Measurements from ENCODE around the gene TEX261.
"Not testable (repeated sequence)": the region's sequence is repeated elsewhere in the genome, so short reads cannot be mapped to it uniquely, and the experiment has no call there.

Gene TEX261

DNA sequence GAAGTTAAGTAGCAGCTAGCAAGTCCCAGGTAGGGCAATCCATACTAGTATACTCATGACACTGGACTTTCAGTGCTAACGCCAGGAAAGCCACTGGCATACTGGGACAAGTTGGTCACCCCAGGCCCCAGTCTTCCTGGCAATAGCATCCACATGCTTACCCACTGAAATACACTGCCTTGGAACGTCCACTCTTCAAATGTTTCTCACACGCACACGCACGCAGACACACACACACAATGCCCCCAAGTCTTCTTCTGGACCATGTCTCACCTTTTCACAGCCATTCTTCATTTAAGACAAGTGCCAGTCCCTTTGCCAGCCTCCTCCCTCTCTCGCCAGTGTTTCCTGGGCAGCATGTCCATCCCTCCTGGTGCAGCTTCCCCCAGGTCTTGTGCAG, 8.7 kb upstream of the TEX261 start:
- no peak overlapping the region for H3K4me3 ChIP-seq (ENCODE audit: low read depth, low read length)
- no peak for DNase-seq (ENCODE audit: low read depth, low spot score)
- TF ChIP-seq, protein P1, sequence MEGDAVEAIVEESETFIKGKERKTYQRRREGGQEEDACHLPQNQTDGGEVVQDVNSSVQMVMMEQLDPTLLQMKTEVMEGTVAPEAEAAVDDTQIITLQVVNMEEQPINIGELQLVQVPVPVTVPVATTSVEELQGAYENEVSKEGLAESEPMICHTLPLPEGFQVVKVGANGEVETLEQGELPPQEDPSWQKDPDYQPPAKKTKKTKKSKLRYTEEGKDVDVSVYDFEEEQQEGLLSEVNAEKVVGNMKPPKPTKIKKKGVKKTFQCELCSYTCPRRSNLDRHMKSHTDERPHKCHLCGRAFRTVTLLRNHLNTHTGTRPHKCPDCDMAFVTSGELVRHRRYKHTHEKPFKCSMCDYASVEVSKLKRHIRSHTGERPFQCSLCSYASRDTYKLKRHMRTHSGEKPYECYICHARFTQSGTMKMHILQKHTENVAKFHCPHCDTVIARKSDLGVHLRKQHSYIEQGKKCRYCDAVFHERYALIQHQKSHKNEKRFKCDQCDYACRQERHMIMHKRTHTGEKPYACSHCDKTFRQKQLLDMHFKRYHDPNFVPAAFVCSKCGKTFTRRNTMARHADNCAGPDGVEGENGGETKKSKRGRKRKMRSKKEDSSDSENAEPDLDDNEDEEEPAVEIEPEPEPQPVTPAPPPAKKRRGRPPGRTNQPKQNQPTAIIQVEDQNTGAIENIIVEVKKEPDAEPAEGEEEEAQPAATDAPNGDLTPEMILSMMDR (IDR thresholded peaks at IDR 0.05; ENCODE audit: low read depth, low read length): no peak
- in situ Hi-C loops (cut with HindIII; ENCODE audit: low sequenced_read_pairs): no loop called here

DNA sequence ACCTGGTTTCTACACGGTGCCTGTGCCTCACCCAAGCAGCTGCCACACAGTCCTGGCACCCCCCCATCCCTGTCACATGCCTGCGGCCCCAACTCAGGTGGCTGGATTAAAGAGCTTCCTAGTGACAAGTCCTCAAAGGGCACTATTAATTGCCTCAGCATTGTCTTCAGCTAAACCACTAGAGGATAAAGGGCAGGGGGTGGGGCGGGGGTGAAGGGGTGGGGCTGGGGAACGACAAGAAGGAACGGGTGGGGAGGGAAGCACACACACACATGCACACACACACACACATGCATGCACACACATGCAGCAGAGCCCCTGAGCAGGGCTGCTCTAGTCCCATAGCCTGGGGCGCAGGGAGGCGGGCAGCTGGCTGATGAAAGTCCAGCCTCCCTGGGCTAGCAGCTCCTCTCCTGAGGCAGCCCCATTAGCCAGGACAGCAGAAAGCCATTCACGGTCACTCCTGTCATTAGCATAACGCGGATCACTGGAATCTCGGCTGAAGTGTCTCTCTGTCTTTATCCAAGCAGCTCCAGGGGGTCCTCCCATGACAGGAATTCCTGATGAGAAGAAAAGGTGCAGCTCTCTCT, 7.4 kb upstream of the TEX261 start:
- no peak overlapping the region for H3K4me3 ChIP-seq (ENCODE audit: low read depth, low read length)
- in situ Hi-C loops (cut with HindIII; ENCODE audit: low sequenced_read_pairs): no loop called here
- TF ChIP-seq, protein P1 (IDR thresholded peaks at IDR 0.05; ENCODE audit: low read depth, low read length): no peak
- DNase-seq (ENCODE audit: low read depth, low spot score): no peak

DNA sequence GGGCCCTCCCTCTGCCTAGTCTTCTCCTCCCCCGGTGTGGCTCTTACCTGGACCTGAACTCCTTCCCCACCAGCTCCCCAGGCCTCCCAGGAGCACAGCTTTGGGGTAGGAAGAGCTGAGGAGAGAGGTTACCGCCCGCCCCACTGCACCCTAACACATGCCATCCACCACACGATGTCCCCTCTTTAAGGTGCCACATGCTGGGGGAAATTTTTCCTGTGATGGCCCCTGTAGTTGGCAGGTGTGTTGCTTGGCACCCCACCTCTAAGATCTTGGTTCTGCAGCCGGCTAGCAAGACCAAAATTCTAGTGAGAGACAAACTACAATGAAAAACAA, 6.9 kb upstream of the TEX261 start:
- in situ Hi-C loops (cut with HindIII; ENCODE audit: low sequenced_read_pairs): no loop called here

DNA sequence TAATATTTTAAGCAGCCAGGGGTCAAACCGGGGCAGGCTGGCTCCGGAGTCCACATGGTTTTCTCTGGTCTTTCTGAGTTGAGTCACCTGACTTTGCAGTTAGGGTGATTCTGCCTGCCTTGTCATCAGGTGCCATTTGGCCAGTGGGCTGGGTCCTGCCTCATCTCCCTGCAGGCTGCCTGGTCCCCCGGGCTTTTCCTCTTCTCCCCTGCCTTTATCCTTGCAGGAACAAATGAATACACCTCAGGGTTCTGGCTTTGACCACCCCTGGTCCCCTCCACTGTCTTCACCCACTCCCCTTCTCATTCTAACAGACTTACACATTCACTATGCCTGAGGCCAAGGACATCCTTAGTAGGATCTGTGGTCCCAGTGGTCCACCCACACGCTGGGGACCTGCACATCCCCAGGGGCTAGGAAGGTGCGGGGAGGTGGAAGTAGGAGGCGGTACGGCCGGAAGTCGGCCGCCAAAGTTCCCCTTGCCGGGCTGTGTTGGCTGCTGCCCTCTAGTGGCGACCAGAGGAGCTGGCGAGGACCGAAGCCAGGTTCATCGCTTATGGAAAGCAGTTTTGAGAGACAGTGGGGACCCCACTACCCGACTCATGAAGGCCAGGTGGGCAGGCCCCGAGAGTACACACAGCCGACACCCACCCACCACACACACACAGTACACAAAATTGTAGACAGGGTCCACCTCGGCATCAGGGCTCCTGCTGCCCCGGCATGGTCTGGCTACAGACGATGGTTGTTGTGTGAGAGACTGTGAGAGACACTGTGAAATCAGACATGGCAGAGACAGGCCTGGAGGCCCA, 6.3 kb upstream of the TEX261 start:
- peak; percentile 60 for DNase-seq (ENCODE audit: low read depth, low spot score)
- in situ Hi-C loops (cut with HindIII; ENCODE audit: low sequenced_read_pairs): no loop called here
- TF ChIP-seq, protein P1 (IDR thresholded peaks at IDR 0.05; ENCODE audit: low read depth, low read length): peak; percentile 97
- H3K4me3 ChIP-seq (ENCODE audit: low read depth, low read length): peak overlapping the region; percentile 25

More for the DNA sequence above, 6.9 kb upstream of the TEX261 start:
- TF ChIP-seq, protein P1 (IDR thresholded peaks at IDR 0.05; ENCODE audit: low read depth, low read length): no peak
- no peak for DNase-seq (ENCODE audit: low read depth, low spot score)
- H3K4me3 ChIP-seq (ENCODE audit: low read depth, low read length): no peak overlapping the region

DNA sequence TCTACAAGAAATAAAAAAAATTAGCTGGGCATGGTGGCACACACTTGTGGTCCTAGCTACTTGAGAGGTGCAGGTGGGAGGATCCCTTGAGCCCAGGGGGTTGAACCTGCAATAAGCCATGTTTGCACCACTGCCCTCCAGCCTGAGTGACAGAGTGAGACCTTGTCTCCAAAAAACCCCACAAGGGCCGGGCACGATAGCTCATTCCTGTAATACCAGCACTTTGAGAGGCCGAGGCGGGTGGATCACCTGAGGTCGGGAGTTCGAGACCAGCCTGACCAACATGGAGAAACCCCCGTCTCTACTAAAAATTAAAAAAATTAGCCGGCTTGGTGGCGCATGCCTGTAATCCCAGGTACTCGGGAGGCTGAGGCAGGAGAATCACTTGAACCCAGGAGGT, 5.3 kb upstream of the TEX261 start:
- DNase-seq (ENCODE audit: low read depth, low spot score); in situ Hi-C loops (cut with HindIII; ENCODE audit: low sequenced_read_pairs); H3K4me3 ChIP-seq (ENCODE audit: low read depth, low read length): not testable (repeated sequence)

DNA sequence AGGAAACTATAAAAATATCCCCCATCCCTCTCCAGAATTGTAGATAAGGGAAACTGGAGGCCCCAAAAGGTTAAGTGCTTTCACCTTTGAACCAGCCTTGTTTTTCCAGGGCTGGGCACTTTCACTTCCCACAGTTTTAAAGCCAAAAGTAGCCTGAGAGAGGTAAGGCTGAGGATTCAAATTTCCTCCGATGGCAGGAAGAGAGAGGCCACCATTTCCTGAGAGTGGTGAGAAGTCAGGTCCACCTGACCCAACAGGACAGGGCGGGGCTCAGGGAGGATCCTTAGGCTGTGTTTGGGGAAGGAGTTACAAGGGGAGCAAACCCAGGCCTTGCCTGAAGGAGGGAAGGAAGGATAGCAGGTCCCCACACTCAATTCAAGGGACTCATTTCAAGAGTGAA, 4.7 kb upstream of the TEX261 start:
- no peak for DNase-seq (ENCODE audit: low read depth, low spot score)
- TF ChIP-seq, protein P1 (IDR thresholded peaks at IDR 0.05; ENCODE audit: low read depth, low read length): no peak
- in situ Hi-C loops (cut with HindIII; ENCODE audit: low sequenced_read_pairs): no loop called here
- no peak overlapping the region for H3K4me3 ChIP-seq (ENCODE audit: low read depth, low read length)

DNA sequence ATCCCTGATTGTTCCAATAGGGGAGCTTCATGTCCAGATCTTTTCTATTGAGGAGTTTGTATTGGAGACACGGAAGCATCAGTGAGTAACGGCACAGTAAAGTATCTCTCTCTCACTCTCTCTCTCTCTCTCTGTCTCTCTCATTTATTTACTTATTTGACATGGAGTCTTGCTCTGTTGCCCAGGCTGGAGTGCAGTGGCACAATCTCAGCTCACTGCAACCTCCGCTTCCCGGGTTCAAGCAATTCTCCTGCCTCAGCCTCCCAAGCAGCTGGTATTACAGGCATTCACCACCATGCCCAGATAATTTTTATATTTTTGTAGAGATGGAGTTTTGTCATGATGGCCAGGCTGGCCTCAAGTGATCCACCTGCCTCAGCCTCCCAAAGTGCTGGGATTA, 4.2 kb upstream of the TEX261 start:
- DNase-seq (ENCODE audit: low read depth, low spot score); in situ Hi-C loops (cut with HindIII; ENCODE audit: low sequenced_read_pairs); H3K4me3 ChIP-seq (ENCODE audit: low read depth, low read length): not testable (repeated sequence)

Data from astrocyte of the spinal cord (primary cell).